ENCODE data around the gene FIG4.
A peak's percentile ranks its signal among the peaks of the same experiment; 100 is the strongest.

The FIG4 gene

DNA sequence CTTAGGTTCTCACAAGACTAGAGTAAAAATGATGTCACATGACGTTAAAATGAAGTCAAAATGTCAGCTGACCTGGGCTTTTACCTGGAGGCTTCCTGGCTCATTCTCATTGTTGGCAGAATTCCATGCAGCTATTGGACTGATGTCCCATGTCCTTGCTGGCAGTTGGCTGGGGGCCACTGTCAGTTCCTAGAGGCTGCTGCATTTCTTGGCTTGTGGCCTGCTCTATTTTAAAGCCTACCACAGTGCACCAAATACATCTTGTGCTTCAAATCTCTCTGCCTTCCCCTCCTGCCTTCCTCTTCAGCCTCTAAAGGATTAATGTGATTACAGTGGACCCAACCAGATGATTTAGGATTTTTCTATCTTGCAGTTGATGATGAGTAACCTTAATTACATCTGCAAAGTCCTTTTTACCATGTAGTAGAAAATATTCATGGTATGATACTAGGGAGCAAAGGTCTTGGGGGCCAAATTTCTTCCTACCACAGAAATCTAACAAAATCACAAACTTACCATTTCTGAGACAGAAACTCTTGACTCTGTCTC is 81.9 kb downstream of the FIG4 start:
- Histone ChIP-seq H3K27ac (no peak overlapping the region), H3K36me3 (replicated peaks) (no peaks in the 10 kb centered on the region), H3K4me3 (ENCODE audit: low read depth, low read length) (no peak overlapping the region), H3K27me3 (replicated peaks) (no peaks in the 10 kb centered on the region)
- peak; percentile 50 for DNase-seq
- in situ Hi-C loops (cut with HindIII; ENCODE audit: low pct_ligation_motif_present, low sequenced_read_pairs) = no loop called here
- TF ChIP-seq, protein P1, sequence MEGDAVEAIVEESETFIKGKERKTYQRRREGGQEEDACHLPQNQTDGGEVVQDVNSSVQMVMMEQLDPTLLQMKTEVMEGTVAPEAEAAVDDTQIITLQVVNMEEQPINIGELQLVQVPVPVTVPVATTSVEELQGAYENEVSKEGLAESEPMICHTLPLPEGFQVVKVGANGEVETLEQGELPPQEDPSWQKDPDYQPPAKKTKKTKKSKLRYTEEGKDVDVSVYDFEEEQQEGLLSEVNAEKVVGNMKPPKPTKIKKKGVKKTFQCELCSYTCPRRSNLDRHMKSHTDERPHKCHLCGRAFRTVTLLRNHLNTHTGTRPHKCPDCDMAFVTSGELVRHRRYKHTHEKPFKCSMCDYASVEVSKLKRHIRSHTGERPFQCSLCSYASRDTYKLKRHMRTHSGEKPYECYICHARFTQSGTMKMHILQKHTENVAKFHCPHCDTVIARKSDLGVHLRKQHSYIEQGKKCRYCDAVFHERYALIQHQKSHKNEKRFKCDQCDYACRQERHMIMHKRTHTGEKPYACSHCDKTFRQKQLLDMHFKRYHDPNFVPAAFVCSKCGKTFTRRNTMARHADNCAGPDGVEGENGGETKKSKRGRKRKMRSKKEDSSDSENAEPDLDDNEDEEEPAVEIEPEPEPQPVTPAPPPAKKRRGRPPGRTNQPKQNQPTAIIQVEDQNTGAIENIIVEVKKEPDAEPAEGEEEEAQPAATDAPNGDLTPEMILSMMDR (IDR thresholded peaks at IDR 0.05; ENCODE audit: low read depth, low read length, missing control alignments) = no peak

DNA sequence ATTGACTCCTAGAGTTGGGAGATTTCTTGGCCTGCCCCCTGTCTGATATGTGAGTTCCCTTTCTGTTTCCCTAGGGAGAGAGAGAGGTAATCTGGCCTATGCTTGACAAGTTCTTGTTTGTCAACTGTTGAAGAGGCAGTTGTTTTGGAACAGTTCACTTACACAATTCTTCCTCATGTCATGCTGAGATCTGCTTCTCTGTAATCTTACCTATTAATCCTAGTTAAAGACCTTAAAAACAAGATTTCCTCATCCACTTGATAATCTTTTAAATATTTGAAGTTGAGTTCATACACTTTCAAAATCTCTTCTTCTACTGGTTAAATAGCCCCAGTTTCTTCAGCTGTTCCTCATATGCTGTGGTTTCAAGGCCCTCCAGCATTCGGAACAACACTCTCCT is 89.9 kb downstream of the FIG4 start:
- TF ChIP-seq, protein P1 (IDR thresholded peaks at IDR 0.05; ENCODE audit: low read depth, low read length, missing control alignments) = no peak
- no peaks in the 10 kb centered on the region for H3K27me3 ChIP-seq (replicated peaks)
- DNase-seq = no peak
- in situ Hi-C loops (cut with HindIII; ENCODE audit: low pct_ligation_motif_present, low sequenced_read_pairs) = no loop called here
- no peak overlapping the region for H3K27ac ChIP-seq
- no peak overlapping the region for H3K4me3 ChIP-seq (ENCODE audit: low read depth, low read length)
- no peaks in the 10 kb centered on the region for H3K36me3 ChIP-seq (replicated peaks)

DNA sequence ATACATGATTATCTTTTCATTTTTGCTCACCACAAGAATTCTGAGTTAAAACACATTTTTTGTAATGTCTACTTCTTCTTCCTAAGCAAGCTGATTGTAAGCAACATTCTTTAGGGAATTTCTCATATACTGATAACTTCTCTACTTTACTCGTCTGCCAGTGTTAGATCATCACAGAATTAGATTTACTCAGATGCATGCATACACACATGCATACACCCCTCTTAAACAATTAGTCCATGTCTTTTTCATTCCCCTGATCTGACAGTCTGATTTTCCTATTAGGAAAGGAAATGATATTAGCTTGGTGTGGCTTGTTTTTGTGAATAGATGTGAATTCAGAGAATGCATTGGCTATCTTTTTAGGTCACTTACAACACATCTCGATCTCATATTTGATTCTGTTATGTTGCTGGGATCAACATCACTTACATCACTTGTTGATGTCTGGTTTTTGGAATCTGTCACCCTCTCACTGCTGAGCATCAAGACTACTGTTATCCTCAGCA is 91.4 kb downstream of the FIG4 start:
- DNase-seq = no peak
- in situ Hi-C loops (cut with HindIII; ENCODE audit: low pct_ligation_motif_present, low sequenced_read_pairs) = no loop called here
- no peak overlapping the region for H3K4me3 ChIP-seq (ENCODE audit: low read depth, low read length)
- no peaks in the 10 kb centered on the region for H3K36me3 ChIP-seq (replicated peaks)
- TF ChIP-seq, protein P1 (IDR thresholded peaks at IDR 0.05; ENCODE audit: low read depth, low read length, missing control alignments) = no peak
- H3K27me3 ChIP-seq (replicated peaks) = no peaks in the 10 kb centered on the region
- H3K27ac ChIP-seq = no peak overlapping the region

DNA sequence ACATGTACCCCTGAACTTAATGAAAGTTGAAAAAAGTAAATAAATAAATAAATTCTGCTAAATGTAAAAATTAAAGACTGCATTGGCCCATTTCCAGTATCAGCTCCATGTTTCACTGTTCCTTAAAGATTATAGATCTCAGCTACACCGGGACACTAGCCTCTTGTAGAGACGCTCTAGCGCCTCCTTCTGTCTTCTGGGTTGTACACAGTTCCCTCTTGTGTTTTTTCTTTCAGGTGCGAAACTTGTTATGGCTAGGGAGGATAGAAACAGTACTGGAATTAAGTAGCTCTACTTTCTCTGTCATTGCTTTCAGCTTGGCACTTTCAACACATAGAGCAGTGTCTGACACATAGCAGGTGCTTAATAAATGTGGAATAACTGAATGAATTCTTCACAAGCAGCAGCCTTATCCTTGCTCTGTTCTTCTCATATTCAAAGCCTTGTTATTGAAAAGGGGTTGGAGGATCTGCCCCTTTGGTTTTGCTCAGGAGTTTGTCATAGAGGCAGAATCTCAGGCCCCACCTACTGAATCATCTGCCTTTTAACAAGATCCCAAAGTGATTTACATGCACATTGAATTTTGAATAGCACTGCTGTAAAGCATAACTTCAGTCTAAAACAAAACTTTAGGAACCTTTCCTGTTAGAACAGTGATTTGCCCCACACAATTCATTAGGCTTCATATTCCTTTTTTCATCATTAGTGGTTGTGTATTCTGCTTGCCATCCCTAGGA is 92.3 kb downstream of the FIG4 start:
- DNase-seq = no peak

DNA sequence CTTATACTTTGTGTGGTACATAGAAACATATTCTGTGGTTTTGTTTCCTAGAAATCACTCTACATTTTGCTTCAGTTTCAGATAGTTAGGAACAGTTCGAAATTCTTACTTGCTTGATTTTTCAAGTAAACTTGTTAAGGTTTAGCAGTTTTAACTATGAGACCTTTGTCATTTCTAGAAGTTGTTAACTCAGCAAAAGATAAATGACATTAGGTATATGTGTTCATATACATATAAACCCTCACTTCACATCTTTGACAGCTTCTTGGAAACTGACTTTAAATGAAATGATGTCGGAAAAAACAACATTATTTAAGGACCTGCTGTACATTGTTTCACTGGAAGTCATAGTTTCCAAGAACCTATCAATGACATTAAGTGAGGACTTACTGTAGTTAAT is 96.2 kb downstream of the FIG4 start:
- H3K36me3 ChIP-seq (replicated peaks) = no peaks in the 10 kb centered on the region
- no peak overlapping the region for H3K27ac ChIP-seq
- in situ Hi-C loops (cut with HindIII; ENCODE audit: low pct_ligation_motif_present, low sequenced_read_pairs) = no loop called here
- TF ChIP-seq, protein P1 (IDR thresholded peaks at IDR 0.05; ENCODE audit: low read depth, low read length, missing control alignments) = no peak
- DNase-seq = no peak
- H3K4me3 ChIP-seq (ENCODE audit: low read depth, low read length) = no peak overlapping the region
- no peaks in the 10 kb centered on the region for H3K27me3 ChIP-seq (replicated peaks)

More for the DNA sequence above, 92.3 kb downstream of the FIG4 start:
- Histone ChIP-seq H3K36me3 (replicated peaks) (no peaks in the 10 kb centered on the region), H3K4me3 (ENCODE audit: low read depth, low read length) (no peak overlapping the region), H3K27ac (no peak overlapping the region), H3K27me3 (replicated peaks) (no peaks in the 10 kb centered on the region)
- in situ Hi-C loops (cut with HindIII; ENCODE audit: low pct_ligation_motif_present, low sequenced_read_pairs) = no loop called here
- TF ChIP-seq, protein P1 (IDR thresholded peaks at IDR 0.05; ENCODE audit: low read depth, low read length, missing control alignments) = peak; percentile 71
